Tibial nerve (tissue), 4 donors: Measurements from ENCODE around the gene COL1A2. TPM values are rescaled to one million over a fixed set of nuclear protein-coding genes. Genes with fewer than 3 reads are reported as not detected.

Source experiments
- DNase-seq, 2 donors: peaks; one replicate each; pipeline ENCODE4 v3.0.0-alpha.2; 2019; ENCODE audit warnings: low spot score in 2 of 2
- H3K27ac ChIP-seq, 4 donors: fragments of 200-600 bp; sonication (generic) in 3 of 4; one replicate each; pipeline ENCODE4 v1.5.1; 2017 to 2019; ENCODE audit warnings: mild to moderate bottlenecking in 1 of 4
- H3K27me3 ChIP-seq, 2 donors: fragments of 200-600 bp; sonication (generic) in 1 of 2; one replicate each; pipeline versions ENCODE4 v1.5.1 to v1.6.0; 2017 to 2019
- H3K36me3 ChIP-seq, 3 donors: fragments of 200-600 bp; sonication (generic); one replicate each; pipeline ENCODE4 v1.5.1; 2018 to 2019
- H3K4me1 ChIP-seq, 4 donors: fragments of 200-600 bp; sonication (generic) in 3 of 4; one replicate each; pipeline ENCODE4 v1.5.1; 2017 to 2019
- H3K4me3 ChIP-seq, 4 donors: fragments of 200-600 bp; sonication (generic) in 3 of 4; one replicate each; pipeline ENCODE4 v1.5.1; 2017 to 2019; ENCODE audit warnings: mild to moderate bottlenecking in 1 of 4, moderate library complexity in 1 of 4
- H3K9me3 ChIP-seq, 4 donors: fragments of 200-600 bp; sonication (generic) in 3 of 4; one replicate each; pipeline ENCODE4 v1.5.1; 2017 to 2019
- EP300 ChIP-seq, 2 donors: sonication (generic); formaldehyde crosslinking; IDR thresholded peaks; one replicate each; pipeline ENCODE4 v1.6.1; 2017; ENCODE audit warnings: antibody characterized with exemption in 2 of 2, mild to moderate bottlenecking in 1 of 2
- POLR2A ChIP-seq, 2 donors: fragments of 450-650 bp; IDR thresholded peaks; one replicate each; pipeline ENCODE4 v1.6.1; 2017; ENCODE audit warnings: antibody characterized with exemption in 2 of 2, mild to moderate bottlenecking in 2 of 2, moderate library complexity in 2 of 2
- WGBS, 2 donors: methylation state at CpG; one replicate each; pipeline ENCODE4 v1.1.5; 2018; 5-methylcytosine and 5-hydroxymethylcytosine counted together
- total RNA-seq, 4 donors: library from RNA; depleted of rRNA; stranded (reverse); fragments of >200 nt; gene quantifications; one replicate each; pipeline ENCODE4 v1.1.0, GENCODE V29; 2016
- TF ChIP-seq, protein P1 (sequence below), 5 experiments: fragments of 200-600 bp in 3 of 5; fragments of 450-650 bp in 2 of 5; sonication (generic) in 3 of 5; IDR thresholded peaks; one replicate each; pipeline ENCODE4 v1.5.1; 2016 to 2019; ENCODE audit warnings: antibody characterized with exemption in 5 of 5, mild to moderate bottlenecking in 3 of 5, moderate library complexity in 2 of 5

The COL1A2 gene
- total RNA-seq, 4 donors from 2014 or later, result 235 to 747 (median 399) TPM

DNA sequence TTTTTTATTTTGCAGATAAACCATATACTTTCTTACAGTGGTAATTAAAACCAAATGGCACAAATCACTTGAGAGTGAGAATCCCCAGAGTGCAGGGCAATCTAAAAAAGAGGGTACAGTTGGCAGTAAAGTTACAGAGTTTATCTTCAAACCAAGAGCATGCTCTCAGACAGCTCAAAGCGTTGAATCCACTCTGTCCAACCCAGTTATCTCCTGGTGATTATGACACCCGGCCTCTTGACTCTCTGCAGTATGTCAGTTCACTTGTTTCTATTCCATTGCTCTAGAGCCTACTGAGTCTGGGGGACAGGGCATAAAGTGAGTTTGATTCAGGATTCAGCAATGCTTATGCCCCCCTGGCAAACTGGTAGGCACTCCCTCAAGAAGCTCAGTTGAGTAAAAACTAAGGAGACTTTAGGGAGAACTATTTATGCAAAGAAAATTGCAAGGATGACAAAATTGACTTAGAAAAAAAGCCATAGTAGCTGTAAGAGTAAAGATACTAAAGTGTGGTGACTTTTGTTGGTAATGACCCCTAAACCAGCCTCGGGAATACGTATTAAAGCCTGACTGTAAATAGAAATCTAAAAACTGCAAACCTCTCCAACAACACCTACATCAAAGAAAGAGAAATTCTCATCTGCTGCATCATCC is 55.5 kb downstream of the COL1A2 start:
- Histone ChIP-seq H3K4me1 (peaks cover 0 to 17% (median 0%) of the 10 kb centered on the region in 4 donors), H3K36me3 (no peaks in the 10 kb centered on the region), H3K4me3 (no peak overlapping the region), H3K9me3 (peaks cover 0 to 4% (median 0%) of the 10 kb centered on the region in 4 donors), H3K27me3 (no peaks in the 10 kb centered on the region), H3K27ac (no peak overlapping the region)
- TF ChIP-seq POLR2A (IDR thresholded peaks at IDR 0.05), result no peak
- TF ChIP-seq, protein P1, sequence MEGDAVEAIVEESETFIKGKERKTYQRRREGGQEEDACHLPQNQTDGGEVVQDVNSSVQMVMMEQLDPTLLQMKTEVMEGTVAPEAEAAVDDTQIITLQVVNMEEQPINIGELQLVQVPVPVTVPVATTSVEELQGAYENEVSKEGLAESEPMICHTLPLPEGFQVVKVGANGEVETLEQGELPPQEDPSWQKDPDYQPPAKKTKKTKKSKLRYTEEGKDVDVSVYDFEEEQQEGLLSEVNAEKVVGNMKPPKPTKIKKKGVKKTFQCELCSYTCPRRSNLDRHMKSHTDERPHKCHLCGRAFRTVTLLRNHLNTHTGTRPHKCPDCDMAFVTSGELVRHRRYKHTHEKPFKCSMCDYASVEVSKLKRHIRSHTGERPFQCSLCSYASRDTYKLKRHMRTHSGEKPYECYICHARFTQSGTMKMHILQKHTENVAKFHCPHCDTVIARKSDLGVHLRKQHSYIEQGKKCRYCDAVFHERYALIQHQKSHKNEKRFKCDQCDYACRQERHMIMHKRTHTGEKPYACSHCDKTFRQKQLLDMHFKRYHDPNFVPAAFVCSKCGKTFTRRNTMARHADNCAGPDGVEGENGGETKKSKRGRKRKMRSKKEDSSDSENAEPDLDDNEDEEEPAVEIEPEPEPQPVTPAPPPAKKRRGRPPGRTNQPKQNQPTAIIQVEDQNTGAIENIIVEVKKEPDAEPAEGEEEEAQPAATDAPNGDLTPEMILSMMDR (IDR thresholded peaks at IDR 0.05), result no peak
- no peak for TF ChIP-seq EP300 (IDR thresholded peaks at IDR 0.05)
- WGBS, 2 donors, result 86 to 90% methylated on average over 4 of the region's 4 CpGs
- no peak for DNase-seq

DNA sequence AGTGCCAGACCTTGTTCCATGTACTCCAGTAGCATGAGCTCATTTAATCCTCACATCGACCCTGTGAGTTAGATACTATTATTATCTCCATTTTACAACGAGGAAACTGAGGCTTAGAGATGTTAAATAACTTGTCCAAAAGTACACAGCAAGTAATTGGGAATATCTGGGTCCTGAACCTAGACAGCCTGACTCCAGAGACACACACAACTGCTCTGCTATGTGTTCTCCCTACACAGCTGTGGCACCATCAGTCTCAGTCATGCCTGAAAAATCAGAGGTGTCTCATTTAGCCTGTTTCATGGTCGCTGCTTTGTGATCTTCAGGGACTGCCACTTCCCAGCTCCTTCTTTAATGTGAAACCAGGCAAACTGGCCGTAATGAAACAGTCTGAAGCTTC is 56.5 kb downstream of the COL1A2 start:
- no peak for DNase-seq
- H3K4me1 ChIP-seq, result peaks cover 0 to 17% (median 0%) of the 10 kb centered on the region in 4 donors
- TF ChIP-seq POLR2A (IDR thresholded peaks at IDR 0.05) (no peak), EP300 (IDR thresholded peaks at IDR 0.05) (no peak)
- TF ChIP-seq, protein P1 (IDR thresholded peaks at IDR 0.05), result no peak
- no peaks in the 10 kb centered on the region for H3K27me3 ChIP-seq
- H3K27ac ChIP-seq, result no peak overlapping the region
- no peak overlapping the region for H3K4me3 ChIP-seq
- H3K36me3 ChIP-seq, result no peaks in the 10 kb centered on the region
- H3K9me3 ChIP-seq, result peaks cover 0 to 4% (median 0%) of the 10 kb centered on the region in 4 donors
- 78 to 79% methylated on average over 4 of the region's 4 CpGs for WGBS, 2 donors

DNA sequence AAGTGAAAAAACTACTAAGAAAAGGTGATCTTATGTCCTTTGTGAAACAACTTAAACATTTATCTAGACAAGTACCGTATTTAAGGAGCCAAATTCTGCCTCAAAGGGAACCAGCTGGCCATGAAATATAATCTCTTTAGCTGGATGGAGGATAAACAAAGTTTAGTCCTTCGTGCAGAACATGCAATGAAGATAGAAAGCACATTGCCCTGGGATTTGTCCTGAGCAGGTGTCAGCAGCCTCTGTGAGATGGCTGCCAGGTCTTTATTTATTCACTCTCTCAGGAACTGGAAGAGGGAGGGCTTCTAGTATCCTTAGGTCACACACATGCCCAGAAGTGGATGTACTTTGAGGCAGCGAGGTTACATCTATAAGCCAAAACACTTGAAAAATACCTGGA is 57.5 kb downstream of the COL1A2 start:
- TF ChIP-seq EP300 (IDR thresholded peaks at IDR 0.05), result no peak
- no peak for TF ChIP-seq POLR2A (IDR thresholded peaks at IDR 0.05)
- TF ChIP-seq, protein P1 (IDR thresholded peaks at IDR 0.05), result no peak
- Histone ChIP-seq H3K9me3 (peaks cover 0 to 4% (median 0%) of the 10 kb centered on the region in 4 donors), H3K27me3 (no peaks in the 10 kb centered on the region), H3K4me3 (no peak overlapping the region), H3K36me3 (no peaks in the 10 kb centered on the region), H3K27ac (no peak overlapping the region), H3K4me1 (peaks cover 0 to 17% (median 0%) of the 10 kb centered on the region in 4 donors)
- no peak for DNase-seq
- 70 to 71% methylated on average over 3 of the region's 3 CpGs for WGBS, 2 donors

DNA sequence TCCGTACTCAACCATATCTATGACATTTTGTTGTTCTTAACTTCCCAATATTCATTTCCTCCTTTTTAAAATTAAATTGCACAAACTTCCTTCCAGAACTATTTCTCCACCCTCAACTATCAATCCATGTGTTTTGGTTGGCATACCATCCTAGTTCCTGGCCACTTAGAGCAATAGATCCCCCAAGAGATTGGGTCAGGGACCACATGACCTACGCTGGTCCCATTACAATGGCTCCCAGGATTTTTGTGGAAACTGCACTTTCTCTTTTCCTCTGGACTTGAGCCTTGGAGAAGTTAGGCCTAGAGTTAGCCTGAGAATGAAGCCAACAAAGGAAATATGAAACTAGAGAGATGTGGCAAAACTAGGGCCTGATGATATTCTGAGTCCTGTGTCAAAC is 59.2 kb downstream of the COL1A2 start:
- Histone ChIP-seq H3K27me3 (no peaks in the 10 kb centered on the region), H3K36me3 (no peaks in the 10 kb centered on the region), H3K27ac (no peak overlapping the region), H3K9me3 (no peaks in the 10 kb centered on the region), H3K4me1 (peaks cover 0 to 17% (median 0%) of the 10 kb centered on the region in 4 donors), H3K4me3 (no peak overlapping the region)
- DNase-seq, result no peak
- WGBS, 2 donors, result 71 to 75% methylated on average over 2 of the region's 2 CpGs
- TF ChIP-seq POLR2A (IDR thresholded peaks at IDR 0.05), result no peak

DNA sequence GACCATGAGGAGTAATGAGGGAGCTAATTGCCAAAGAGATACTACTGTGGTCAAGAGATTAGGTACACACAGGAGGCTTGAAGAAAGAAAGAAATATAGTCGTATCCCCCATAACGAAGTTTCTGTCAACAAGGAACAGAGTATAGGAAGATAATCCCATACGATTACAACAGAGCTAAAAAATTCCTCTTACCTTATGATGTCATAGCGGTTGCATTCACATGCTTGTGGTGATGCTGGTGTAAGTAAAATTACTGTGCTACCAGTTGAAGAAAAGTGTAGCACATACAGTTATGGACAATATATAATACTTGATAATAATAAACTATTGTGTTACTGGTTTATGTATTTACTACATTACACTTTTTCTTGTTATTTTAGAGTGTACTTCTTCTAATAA is 63.3 kb downstream of the COL1A2 start:
- no peaks in the 10 kb centered on the region for H3K27me3 ChIP-seq
- no peaks in the 10 kb centered on the region for H3K36me3 ChIP-seq
- no peaks in the 10 kb centered on the region for H3K9me3 ChIP-seq

More for the DNA sequence above, 63.3 kb downstream of the COL1A2 start:
- WGBS, 2 donors, result 97% methylated on average over 4 of the region's 4 CpGs
- TF ChIP-seq, protein P1 (IDR thresholded peaks at IDR 0.05), result no peak
- TF ChIP-seq POLR2A (IDR thresholded peaks at IDR 0.05) (no peak), EP300 (IDR thresholded peaks at IDR 0.05) (no peak)
- H3K27ac ChIP-seq, result no peak overlapping the region
- DNase-seq, result no peak
- H3K4me1 ChIP-seq, result peaks cover 0 to 9% (median 0%) of the 10 kb centered on the region in 4 donors
- H3K4me3 ChIP-seq, result no peak overlapping the region
